ENCODE data around the gene GALM. TPM values are rescaled to one million over a fixed set of nuclear protein-coding genes. Genes with fewer than 3 reads are reported as not detected.

Gene GALM
- total RNA-seq, 5 donors from 2014 or later (not counting 1 experiment from before 2014, with no cell fraction given), result 14.3 to 29.4 (median 17.3) TPM

DNA sequence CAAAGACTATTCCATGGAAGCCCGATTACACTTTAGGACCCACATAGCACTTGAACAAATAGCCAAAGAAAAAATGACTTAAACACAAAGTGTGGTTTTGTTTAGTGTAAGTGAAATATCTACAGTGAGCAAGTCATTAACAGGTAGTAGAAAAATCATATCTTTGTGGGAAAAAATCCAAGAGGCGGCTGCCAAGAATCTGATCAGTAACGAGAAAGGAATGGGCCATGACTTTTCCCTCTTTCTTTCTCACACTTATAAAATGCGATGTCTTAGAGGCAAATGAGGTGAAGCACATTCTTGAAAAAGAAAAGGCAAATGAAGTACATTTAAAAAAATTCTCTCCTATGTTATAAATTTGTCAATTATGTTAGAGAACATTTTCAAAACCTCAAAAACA is 99.2 kb downstream of the GALM start:
- Mint-ChIP-seq H3K27me3 (no peaks in the 10 kb centered on the region), H3K4me1 (no peaks in the 10 kb centered on the region), H3K27ac (no peak overlapping the region), H3K4me3 (no peak overlapping the region), H3K9me3 (no peaks in the 10 kb centered on the region), H3K36me3 (no peaks in the 10 kb centered on the region)
- WGBS (ENCODE audit: insufficient coverage), result no CpG with 5 or more reads among the region's 4 CpGs
- Histone ChIP-seq H3K27ac (ENCODE audit: low read length) (no peak overlapping the region), H3K36me3 (ENCODE audit: control insufficient read depth in 2 of 2, extremely low read depth in 1 of 2, insufficient read depth in 1 of 2, low read length in 1 of 2) (no peaks in the 10 kb centered on the region), H3K4me3 (ENCODE audit: control insufficient read depth in 1 of 2, extremely low read depth in 1 of 2, low read length in 1 of 2) (no peak overlapping the region), H3K27me3 (replicated peaks in 1 of 2; ENCODE audit: control insufficient read depth in 2 of 2, extremely low read depth in 1 of 2, insufficient read depth in 2 of 2, low read length in 1 of 2) (no peaks in the 10 kb centered on the region), H3K4me1 (ENCODE audit: control insufficient read depth in 1 of 2, extremely low read depth in 1 of 2, insufficient read depth in 2 of 2, low read length in 2 of 2) (no peaks in the 10 kb centered on the region), H3K9me3 (no peaks in the 10 kb centered on the region)
- no peak for DNase-seq
- CTCF ChIA-PET, result no interaction called here
- POLR2A ChIA-PET, result interaction anchor here in 1 of 2 donors (1.6 kb wide), 1 partner anchor 14 kb away, joined by 7 read pairs; the partner anchor contains the start of gene SRSF7
- no peak for ATAC-seq (replicated peaks in 1 of 4)

GRCh38 chr2:38765551-38765950 is 99.6 kb downstream of the GALM start:
- Histone ChIP-seq H3K36me3 (ENCODE audit: control insufficient read depth in 2 of 2, extremely low read depth in 1 of 2, insufficient read depth in 1 of 2, low read length in 1 of 2) (no peaks in the 10 kb centered on the region), H3K27me3 (replicated peaks in 1 of 2; ENCODE audit: control insufficient read depth in 2 of 2, extremely low read depth in 1 of 2, insufficient read depth in 2 of 2, low read length in 1 of 2) (no peaks in the 10 kb centered on the region), H3K9me3 (no peaks in the 10 kb centered on the region), H3K4me1 (ENCODE audit: control insufficient read depth in 1 of 2, extremely low read depth in 1 of 2, insufficient read depth in 2 of 2, low read length in 2 of 2) (no peaks in the 10 kb centered on the region), H3K27ac (ENCODE audit: low read length) (no peak overlapping the region), H3K4me3 (ENCODE audit: control insufficient read depth in 1 of 2, extremely low read depth in 1 of 2, low read length in 1 of 2) (no peak overlapping the region)
- CTCF ChIA-PET, result interaction anchor here in 1 of 2 donors (1.5 kb wide), 1 partner anchor 14 kb away, joined by 3 read pairs; the partner anchor contains the start of gene SRSF7
- no peak overlapping the region for H3K27ac Mint-ChIP-seq
- ATAC-seq (replicated peaks in 1 of 4) (no peak), DNase-seq (no peak)
- H3K27me3 Mint-ChIP-seq, result no peaks in the 10 kb centered on the region
- POLR2A ChIA-PET, result interaction anchor here in 1 of 2 donors (0.5 kb wide), 1 partner anchor 14 kb away, joined by 3 read pairs; the partner anchor contains the start of gene SRSF7
- no peaks in the 10 kb centered on the region for H3K4me1 Mint-ChIP-seq
- H3K9me3 Mint-ChIP-seq, result no peaks in the 10 kb centered on the region
- WGBS (ENCODE audit: insufficient coverage), result 96% methylated on average over 4 of the region's 5 CpGs
- H3K4me3 Mint-ChIP-seq, result no peak overlapping the region
- H3K36me3 Mint-ChIP-seq, result no peaks in the 10 kb centered on the region

DNA sequence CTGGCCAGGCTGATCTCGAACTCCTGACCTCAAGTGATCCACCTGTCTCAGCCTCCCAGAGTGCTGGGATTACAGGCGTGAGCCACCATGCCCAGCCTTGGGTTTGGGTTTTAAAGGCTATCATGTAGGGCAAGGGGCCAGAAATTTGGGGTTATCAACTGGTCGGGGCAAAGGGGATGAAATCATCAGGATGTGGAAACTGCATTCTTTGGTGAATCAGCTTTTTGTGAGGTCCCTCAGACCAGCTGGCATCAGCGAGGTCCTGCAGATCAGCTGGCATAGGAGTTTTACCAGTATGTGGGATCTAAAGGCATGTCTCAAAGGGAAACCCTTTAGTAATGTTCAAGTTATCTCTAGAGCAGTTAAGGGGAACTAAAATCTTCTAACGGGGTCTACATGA is 105.7 kb downstream of the GALM start:
- 76% methylated on average over 4 of the region's 5 CpGs for WGBS (ENCODE audit: insufficient coverage)

DNA sequence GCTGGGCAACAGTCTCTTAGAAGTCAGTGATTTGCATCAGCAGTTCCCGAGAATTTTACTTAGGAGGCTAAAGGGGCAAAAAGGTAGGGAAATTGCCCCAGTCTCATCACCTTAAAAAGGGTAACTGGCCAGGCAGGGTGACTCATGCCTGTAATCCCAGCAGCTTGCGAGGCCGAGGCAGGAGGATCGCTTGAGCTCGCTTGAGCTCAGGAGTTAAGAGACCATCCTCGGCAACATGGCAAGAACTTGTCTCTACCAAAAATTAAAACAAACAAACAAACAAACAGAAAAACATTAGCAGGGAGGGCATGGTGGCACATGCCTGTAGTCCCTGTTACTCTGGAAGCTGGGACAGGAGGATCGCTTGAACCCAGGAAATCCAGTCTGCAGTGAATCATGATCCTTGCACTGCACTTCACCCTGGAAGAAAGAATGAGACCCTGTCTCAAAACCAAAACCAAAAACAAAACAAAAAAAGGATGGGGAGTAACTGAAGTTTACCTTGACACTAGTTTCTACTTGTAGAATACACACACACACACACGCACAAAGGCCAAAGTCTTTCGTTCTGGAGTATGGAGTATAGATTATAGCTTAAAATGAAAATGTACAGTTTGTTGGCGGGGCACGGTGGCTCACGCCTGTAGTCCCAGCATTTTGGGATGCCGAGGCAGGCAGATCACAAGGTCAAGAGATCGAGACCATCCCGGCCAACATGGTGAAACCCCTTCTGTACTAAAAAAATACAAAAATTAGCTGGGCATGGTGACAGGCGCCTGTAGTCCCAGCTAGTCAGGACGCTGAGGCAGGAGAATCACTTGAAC is 109.4 kb downstream of the GALM start:
- POLR2A ChIA-PET, result interaction anchor here (0.6 to 1.9 kb wide), 5 partner anchors 12 to 32 kb away, joined by 3 to 8 read pairs (median 5); partner anchors contain the start of gene SRSF7 (in 2 of the 2)
- Histone ChIP-seq H3K27ac (ENCODE audit: low read length) (no peak overlapping the region), H3K9me3 (no peaks in the 10 kb centered on the region), H3K4me3 (ENCODE audit: control insufficient read depth in 1 of 2, extremely low read depth in 1 of 2, low read length in 1 of 2) (no peak overlapping the region), H3K27me3 (replicated peaks in 1 of 2; ENCODE audit: control insufficient read depth in 2 of 2, extremely low read depth in 1 of 2, insufficient read depth in 2 of 2, low read length in 1 of 2) (no peaks in the 10 kb centered on the region), H3K4me1 (ENCODE audit: control insufficient read depth in 1 of 2, extremely low read depth in 1 of 2, insufficient read depth in 2 of 2, low read length in 2 of 2) (peaks cover 8 to 18% of the 10 kb centered on the region in 2 experiments), H3K36me3 (ENCODE audit: control insufficient read depth in 2 of 2, extremely low read depth in 1 of 2, insufficient read depth in 1 of 2, low read length in 1 of 2) (no peaks in the 10 kb centered on the region)
- H3K27ac Mint-ChIP-seq, result no peak overlapping the region
- peaks cover 12 to 15% (median 13%) of the 10 kb centered on the region in 3 donors for H3K4me1 Mint-ChIP-seq
- CTCF ChIA-PET, result no interaction called here
- DNase-seq (no peak), ATAC-seq (replicated peaks in 1 of 4) (no peak)
- no peaks in the 10 kb centered on the region for H3K9me3 Mint-ChIP-seq
- H3K4me3 Mint-ChIP-seq, result peak overlapping the region in 1 of 3 donors; percentile 19
- WGBS (ENCODE audit: insufficient coverage), result 91% methylated on average over 7 of the region's 17 CpGs
- no peaks in the 10 kb centered on the region for H3K36me3 Mint-ChIP-seq
- H3K27me3 Mint-ChIP-seq, result peaks cover 9 to 15% of the 10 kb centered on the region in 2 donors

More for the DNA sequence above, 105.7 kb downstream of the GALM start:
- Histone ChIP-seq H3K27me3 (replicated peaks in 1 of 2; ENCODE audit: control insufficient read depth in 2 of 2, extremely low read depth in 1 of 2, insufficient read depth in 2 of 2, low read length in 1 of 2) (no peaks in the 10 kb centered on the region), H3K36me3 (ENCODE audit: control insufficient read depth in 2 of 2, extremely low read depth in 1 of 2, insufficient read depth in 1 of 2, low read length in 1 of 2) (no peaks in the 10 kb centered on the region), H3K4me1 (ENCODE audit: control insufficient read depth in 1 of 2, extremely low read depth in 1 of 2, insufficient read depth in 2 of 2, low read length in 2 of 2) (no peaks in the 10 kb centered on the region), H3K27ac (ENCODE audit: low read length) (no peak overlapping the region), H3K4me3 (ENCODE audit: control insufficient read depth in 1 of 2, extremely low read depth in 1 of 2, low read length in 1 of 2) (no peak overlapping the region), H3K9me3 (no peaks in the 10 kb centered on the region)
- peaks cover 9 to 15% of the 10 kb centered on the region in 2 donors for H3K27me3 Mint-ChIP-seq
- no peaks in the 10 kb centered on the region for H3K9me3 Mint-ChIP-seq
- ATAC-seq (replicated peaks in 1 of 4) (no peak), DNase-seq (no peak)
- H3K36me3 Mint-ChIP-seq, result no peaks in the 10 kb centered on the region
- POLR2A ChIA-PET, result interaction anchor here (0.5 to 0.7 kb wide), 3 partner anchors 9 to 33 kb away, joined by 5 to 6 read pairs (median 5); no protein-coding TSS in a partner anchor
- no peak overlapping the region for H3K27ac Mint-ChIP-seq
- CTCF ChIA-PET, result no interaction called here
- H3K4me1 Mint-ChIP-seq, result no peaks in the 10 kb centered on the region
- H3K4me3 Mint-ChIP-seq, result no peak overlapping the region

GRCh38 chr2:38775921-38776225 is 110.0 kb downstream of the GALM start:
- POLR2A ChIA-PET, result interaction anchor here in 1 of 2 donors (1.0 to 1.2 kb wide), 2 partner anchors 24 to 32 kb away, joined by 3 to 5 read pairs; partner anchors contain the start of gene SRSF7
- Mint-ChIP-seq H3K4me3 (peak overlapping the region in 1 of 3 donors; percentile 19), H3K9me3 (no peaks in the 10 kb centered on the region), H3K27me3 (peaks cover 9 to 15% of the 10 kb centered on the region in 2 donors), H3K4me1 (peaks cover 12 to 15% (median 13%) of the 10 kb centered on the region in 3 donors), H3K27ac (no peak overlapping the region), H3K36me3 (no peaks in the 10 kb centered on the region)
- WGBS (ENCODE audit: insufficient coverage), result 98% methylated on average over 5 of the region's 7 CpGs
- Histone ChIP-seq H3K27me3 (replicated peaks in 1 of 2; ENCODE audit: control insufficient read depth in 2 of 2, extremely low read depth in 1 of 2, insufficient read depth in 2 of 2, low read length in 1 of 2) (no peaks in the 10 kb centered on the region), H3K36me3 (ENCODE audit: control insufficient read depth in 2 of 2, extremely low read depth in 1 of 2, insufficient read depth in 1 of 2, low read length in 1 of 2) (peaks cover 0 to 2% of the 10 kb centered on the region in 2 donors), H3K27ac (ENCODE audit: low read length) (no peak overlapping the region), H3K4me1 (ENCODE audit: control insufficient read depth in 1 of 2, extremely low read depth in 1 of 2, insufficient read depth in 2 of 2, low read length in 2 of 2) (peaks cover 8 to 18% of the 10 kb centered on the region in 2 experiments), H3K4me3 (ENCODE audit: control insufficient read depth in 1 of 2, extremely low read depth in 1 of 2, low read length in 1 of 2) (no peak overlapping the region), H3K9me3 (no peaks in the 10 kb centered on the region)
- DNase-seq (no peak), ATAC-seq (replicated peaks in 1 of 4) (no peak)
- CTCF ChIA-PET, result interaction anchor here in 1 of 2 donors (0.6 kb wide), 1 partner anchor 188 kb away, joined by 3 read pairs; no protein-coding TSS in a partner anchor

DNA sequence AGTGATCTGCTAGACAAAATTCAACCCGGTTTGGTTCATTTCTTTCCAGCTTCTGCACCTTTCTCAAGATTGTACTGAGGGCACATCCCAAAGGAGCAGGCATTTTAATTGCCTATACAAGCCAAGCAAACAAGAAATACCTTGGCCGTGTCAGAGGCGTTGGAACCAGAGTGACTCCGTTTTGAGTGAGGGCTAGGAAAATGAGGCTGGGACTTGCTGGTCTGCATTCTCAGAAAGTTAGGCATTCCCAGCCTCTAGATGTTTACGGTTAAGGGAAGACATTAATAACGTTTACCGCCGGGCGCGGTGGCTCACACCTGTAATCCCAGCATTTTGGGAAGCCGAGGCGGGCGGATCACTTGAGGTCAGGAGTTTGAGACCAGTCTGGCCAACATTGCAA is 110.6 kb downstream of the GALM start:
- Mint-ChIP-seq H3K9me3 (no peaks in the 10 kb centered on the region), H3K27ac (no peak overlapping the region)
- CTCF ChIA-PET, result interaction anchor here in 1 of 2 donors (0.6 kb wide), 1 partner anchor 188 kb away, joined by 3 read pairs; no protein-coding TSS in a partner anchor

More for the DNA sequence above, 110.6 kb downstream of the GALM start:
- Histone ChIP-seq H3K36me3 (ENCODE audit: control insufficient read depth in 2 of 2, extremely low read depth in 1 of 2, insufficient read depth in 1 of 2, low read length in 1 of 2) (peaks cover 0 to 7% of the 10 kb centered on the region in 2 donors), H3K27me3 (replicated peaks in 1 of 2; ENCODE audit: control insufficient read depth in 2 of 2, extremely low read depth in 1 of 2, insufficient read depth in 2 of 2, low read length in 1 of 2) (no peaks in the 10 kb centered on the region), H3K27ac (ENCODE audit: low read length) (no peak overlapping the region), H3K4me3 (ENCODE audit: control insufficient read depth in 1 of 2, extremely low read depth in 1 of 2, low read length in 1 of 2) (no peak overlapping the region), H3K9me3 (no peaks in the 10 kb centered on the region), H3K4me1 (ENCODE audit: control insufficient read depth in 1 of 2, extremely low read depth in 1 of 2, insufficient read depth in 2 of 2, low read length in 2 of 2) (peaks cover 8 to 18% of the 10 kb centered on the region in 2 experiments)
- 94% methylated on average over 12 of the region's 13 CpGs for WGBS (ENCODE audit: insufficient coverage)
- peaks cover 5% of the 10 kb centered on the region for H3K36me3 Mint-ChIP-seq
- peaks cover 12 to 17% (median 13%) of the 10 kb centered on the region in 3 donors for H3K4me1 Mint-ChIP-seq
- DNase-seq, result no peak
- peak overlapping the region in 2 of 3 donors; percentile 19 to 44 for H3K4me3 Mint-ChIP-seq
- POLR2A ChIA-PET, result interaction anchor here (1.0 to 1.2 kb wide), 3 partner anchors 25 to 33 kb away, joined by 3 to 5 read pairs (median 5); partner anchors contain the start of gene SRSF7 (in 2 of the 2)
- ATAC-seq (replicated peaks in 1 of 4), result no peak
- H3K27me3 Mint-ChIP-seq, result peaks cover 9 to 15% of the 10 kb centered on the region in 2 donors
